Stimulated activated naive CD4-positive, alpha-beta T cell treated with Interleukin-2 at 50 U/mL for 16 hours (primary cell): Measurements from ENCODE around the gene ABHD1.

Source experiments
- DNase-seq: peaks from one replicate; lab custom pipeline; 2025; lab: John Stamatoyannopoulos, UW

The ABHD1 gene

DNA sequence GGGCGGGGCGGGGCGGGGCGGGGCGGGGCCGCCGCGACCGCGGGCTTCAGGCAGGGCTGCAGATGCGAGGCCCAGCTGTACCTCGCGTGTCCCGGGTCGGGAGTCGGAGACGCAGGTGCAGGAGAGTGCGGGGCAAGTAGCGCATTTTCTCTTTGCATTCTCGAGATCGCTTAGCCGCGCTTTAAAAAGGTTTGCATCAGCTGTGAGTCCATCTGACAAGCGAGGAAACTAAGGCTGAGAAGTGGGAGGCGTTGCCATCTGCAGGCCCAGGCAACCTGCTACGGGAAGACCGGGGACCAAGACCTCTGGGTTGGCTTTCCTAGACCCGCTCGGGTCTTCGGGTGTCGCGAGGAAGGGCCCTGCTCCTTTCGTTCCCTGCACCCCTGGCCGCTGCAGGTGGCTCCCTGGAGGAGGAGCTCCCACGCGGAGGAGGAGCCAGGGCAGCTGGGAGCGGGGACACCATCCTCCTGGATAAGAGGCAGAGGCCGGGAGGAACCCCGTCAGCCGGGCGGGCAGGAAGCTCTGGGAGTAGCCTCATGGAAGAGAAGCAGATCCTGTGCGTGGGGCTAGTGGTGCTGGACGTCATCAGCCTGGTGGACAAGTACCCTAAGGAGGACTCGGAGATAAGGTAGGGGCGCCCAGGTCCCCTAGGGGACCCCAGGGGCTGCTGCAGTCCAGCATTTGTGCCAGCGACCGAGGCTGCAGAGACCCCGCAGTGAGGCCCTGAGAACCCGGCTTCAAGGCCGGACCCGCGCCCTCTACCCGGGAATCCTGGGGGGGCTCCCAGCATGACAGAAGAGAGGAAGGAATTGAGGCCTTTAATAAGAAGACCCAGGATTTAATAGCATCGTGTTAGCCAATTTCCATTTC lies 36.7 kb upstream of the ABHD1 start, which contains the start of gene KHK:
Gene KHK (plus strand): TSS at position 49 of the 870 bp plus-strand sequence. CDS start 488 bp downstream, at position 537.
- no peak for DNase-seq

DNA sequence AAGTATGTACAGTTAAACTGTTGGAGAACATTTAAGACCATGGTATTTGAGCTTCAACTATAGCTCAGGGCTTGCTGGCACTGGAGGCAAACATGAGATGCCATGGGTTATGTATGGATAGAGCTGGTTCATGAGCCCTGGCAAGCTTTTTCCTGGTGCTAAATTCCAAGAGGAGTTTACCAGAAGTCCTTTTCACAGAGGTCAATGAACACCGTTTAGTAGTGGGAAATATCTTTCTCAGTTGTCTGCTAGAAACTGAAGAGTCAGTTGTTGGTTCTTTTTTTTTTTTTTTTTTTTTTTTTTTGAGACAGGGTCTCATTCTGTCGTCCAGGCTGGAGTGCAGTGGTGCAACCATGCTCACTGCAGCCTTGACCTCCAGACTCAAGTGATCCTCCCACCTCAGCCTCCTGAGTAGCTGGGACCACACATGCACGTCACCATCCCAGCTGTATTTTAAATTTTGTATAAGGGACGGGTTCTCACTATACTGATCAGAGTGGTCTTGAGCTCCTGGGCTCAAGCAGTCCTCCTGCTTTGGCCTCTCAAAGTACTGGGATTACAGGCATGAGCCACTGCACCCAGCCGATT lies 35.7 kb upstream of the ABHD1 start:
- no peak for DNase-seq

DNA sequence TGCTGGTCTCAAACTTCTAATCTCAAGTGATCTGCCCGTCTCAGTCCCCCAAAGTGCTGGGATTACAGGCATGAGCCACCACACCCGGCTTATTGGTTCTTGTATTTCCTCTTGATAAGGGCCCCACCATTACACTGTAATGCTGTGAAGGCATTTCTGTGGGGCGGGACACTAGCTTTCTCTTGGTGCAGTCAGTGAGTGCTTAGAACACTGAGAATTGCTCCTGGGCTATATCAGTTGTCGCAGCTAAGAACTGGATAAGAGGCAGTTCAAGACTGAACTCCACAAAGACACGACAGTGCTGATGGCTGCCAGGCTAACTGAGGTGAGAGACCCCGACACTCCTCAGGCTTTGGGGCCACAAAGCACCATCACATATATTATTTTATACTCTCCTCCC lies 35.0 kb upstream of the ABHD1 start:
- DNase-seq: no peak

DNA sequence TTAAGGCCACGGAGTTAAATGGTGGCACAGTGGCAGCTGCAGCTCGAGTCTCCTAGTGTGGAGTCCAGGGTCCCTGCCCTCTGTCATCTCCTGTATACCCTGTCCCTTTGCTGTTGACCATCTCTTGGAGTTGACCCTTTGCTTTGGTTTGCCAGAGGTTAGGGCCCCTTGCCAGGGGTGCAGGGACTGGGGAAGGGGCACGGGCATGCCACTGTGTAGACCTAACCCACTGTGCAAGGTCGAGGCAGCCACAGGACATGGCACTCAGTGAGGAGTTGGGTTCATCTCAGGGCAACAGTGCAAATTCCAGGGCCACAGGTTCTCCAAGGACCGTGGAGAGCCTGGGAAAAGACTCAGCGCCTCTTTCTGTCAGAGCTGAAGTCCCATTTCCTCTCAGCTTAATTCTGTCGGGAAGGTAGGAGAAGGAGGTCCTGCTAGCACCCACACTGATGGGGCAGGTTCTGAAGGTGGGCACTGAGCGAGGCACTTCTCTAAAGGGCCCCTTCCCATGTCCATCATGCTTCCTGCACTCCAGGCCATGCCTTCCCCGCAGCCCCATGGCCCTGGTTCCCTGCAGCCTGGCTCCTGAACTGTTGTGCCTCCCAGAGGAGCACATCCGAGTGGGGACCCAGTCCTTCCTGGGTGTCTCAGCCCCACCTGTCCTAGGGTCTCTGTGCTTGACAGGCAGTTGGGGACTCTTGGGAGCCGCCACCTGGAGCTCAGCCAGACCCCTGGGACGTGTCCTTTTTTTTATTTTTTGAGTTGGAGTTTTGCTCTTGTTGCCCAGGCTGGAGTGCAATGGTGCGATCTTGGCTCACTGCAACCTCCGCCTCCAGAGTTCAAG lies 34.3 kb upstream of the ABHD1 start:
- DNase-seq: no peak

DNA sequence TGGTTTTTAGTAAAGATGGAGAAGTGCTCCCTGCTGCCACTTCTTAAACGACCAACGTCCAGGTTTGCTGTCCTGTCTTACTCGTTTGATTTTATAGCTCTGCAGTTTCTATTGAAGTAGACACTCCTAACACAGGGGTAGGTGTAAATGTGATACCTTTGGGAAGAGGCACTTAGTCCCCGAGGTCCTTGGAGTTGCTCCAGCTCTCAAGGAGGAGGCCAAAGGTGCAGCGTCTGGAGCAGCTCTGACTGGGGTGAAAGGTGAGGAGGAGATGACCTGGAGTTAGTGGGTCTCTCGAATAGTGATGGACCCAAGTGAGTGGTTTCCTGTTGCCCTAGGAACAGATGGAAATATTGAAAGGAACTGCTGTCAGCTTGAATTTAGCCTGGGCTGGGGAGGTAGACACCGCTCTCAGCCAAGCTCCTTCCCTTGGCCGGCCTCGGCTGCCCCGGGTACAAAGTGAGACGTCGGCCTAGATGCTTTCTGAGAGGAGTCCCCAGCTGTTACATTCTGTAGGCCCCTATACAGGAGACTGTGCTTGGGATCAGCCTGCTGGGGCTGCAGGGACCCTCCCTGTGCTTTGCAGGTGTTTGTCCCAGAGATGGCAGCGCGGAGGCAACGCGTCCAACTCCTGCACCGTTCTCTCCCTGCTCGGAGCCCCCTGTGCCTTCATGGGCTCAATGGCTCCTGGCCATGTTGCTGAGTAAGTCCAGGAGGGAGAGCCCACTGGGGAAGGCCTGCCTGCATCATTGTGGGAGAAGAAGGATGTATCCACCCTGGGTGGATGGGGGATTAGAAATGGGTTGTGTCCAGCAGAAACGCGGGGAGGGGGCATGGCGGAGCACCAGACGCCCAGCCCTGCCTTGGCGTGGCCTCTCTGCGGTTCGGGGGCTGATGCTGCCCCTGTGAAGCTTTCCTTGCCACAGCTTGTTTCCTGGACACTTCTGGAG lies 31.6 kb upstream of the ABHD1 start:
- DNase-seq: no peak

DNA sequence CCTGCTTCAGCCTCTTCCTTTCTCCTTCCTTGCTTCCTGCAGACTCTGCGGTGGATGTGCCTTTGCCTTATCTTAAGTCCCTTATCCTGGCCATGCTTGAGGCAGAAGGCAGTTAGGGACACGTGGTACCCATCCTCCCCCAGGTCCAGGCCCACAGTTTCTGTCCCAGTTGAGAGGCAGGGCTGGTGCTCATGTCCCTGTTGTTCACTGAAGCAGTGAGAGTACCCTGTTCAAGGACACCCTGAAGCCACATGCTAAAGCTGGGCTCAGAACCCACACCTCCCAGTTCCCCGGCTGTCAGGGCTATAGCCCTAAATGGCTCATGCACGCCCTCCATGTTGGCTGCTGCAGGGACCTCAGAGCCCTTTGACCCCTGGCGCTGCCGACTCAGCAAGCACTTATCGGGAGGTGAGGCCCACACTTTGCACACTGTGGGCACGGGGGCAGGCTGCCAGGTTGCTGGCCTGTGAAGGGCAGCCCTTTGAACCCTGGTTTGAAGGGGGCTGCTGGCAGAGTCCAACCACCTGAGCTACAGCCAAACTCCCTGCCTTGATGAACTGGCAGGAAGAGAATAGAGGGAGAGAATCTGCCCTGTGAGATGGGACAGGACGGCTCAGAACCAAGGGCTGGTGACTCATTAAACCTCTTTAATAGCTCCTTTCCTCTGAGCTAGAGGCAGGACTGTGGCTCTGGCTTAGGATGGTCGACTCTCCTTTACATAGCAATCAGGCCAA lies 30.8 kb upstream of the ABHD1 start:
- no peak for DNase-seq

DNA sequence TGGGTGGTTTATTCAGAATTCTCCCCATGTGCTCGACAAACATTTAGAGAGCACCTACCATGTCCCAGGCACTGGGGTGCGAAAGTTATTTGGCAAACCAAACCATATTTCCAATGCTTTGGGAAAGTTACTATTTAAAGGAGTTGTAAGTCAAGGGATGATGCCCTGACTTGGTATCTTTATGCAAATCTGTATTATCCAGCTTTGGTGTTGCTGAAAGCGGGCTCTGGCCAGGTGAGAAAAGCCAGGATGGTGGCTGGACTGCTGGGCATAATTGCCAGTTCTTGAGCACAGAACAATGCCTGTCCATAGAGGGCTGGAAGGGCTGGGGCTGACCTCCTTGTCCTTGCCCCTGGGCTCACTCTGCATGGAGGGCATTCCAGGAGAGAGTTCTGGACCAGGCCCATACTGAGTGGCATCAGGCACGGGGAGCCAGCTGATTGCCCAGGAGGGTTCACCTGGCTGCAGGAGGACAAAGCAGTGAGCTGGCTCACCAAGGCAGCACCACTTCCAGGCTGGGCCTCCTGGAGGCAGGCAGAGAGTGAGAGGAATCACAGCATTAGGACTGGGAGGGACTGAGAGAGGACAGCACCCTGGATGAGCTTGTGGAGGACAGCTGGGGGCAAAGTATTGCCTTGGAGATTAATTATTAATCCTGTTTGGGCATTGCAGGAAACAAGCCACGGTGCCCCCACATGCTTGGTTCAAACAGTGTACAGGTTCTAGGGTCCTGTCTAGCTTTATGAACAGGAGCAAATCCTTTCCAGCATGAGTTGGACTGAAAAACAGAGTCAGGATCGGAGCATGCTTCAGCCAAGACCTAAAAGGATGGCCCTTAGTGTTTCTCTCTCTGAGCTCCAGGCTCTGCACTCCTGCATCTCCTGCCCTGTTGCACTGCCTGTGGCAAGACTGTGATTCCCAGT lies 29.9 kb upstream of the ABHD1 start:
- DNase-seq: no peak

DNA sequence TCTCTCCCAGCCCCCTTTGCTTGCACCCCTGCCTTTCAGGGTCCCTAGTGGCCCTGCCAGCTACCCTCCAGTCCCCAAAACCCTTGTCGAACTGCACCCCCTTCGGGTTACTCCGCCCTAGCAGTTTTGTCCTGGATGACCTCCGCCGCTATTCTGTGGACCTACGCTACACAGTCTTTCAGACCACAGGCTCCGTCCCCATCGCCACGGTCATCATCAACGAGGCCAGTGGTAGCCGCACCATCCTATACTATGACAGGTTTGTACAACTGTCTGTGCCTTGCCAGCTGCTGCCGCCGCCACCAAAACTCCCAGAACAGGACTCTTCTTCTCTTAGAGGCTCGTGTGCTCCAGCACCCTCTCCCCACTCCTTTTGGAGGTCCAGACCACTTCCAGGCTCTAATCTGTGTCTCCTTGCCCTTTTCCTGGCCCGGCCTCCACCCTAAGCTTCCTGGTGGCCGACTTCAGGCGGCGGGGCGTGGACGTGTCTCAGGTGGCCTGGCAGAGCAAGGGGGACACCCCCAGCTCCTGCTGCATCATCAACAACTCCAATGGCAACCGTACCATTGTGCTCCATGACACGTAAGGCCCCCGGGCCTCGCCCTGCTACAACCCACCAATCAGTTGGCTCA lies 29.1 kb upstream of the ABHD1 start:
- DNase-seq: no peak

DNA sequence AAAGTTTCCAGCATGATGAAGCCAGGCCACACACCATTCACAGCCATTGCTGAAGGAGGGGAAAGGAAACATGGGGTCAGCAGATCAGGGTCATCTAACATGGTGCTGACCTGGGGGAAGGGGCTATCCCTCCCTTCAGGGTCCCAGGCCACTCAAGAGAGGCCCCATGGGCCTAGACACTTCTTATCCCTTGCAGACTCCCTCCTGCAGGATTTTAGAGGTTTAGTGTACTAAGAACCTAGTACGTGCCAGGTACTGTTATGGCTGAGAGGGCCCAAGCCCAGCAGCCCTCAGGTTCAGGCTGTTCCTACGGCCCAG lies 28.2 kb upstream of the ABHD1 start:
- DNase-seq: no peak

DNA sequence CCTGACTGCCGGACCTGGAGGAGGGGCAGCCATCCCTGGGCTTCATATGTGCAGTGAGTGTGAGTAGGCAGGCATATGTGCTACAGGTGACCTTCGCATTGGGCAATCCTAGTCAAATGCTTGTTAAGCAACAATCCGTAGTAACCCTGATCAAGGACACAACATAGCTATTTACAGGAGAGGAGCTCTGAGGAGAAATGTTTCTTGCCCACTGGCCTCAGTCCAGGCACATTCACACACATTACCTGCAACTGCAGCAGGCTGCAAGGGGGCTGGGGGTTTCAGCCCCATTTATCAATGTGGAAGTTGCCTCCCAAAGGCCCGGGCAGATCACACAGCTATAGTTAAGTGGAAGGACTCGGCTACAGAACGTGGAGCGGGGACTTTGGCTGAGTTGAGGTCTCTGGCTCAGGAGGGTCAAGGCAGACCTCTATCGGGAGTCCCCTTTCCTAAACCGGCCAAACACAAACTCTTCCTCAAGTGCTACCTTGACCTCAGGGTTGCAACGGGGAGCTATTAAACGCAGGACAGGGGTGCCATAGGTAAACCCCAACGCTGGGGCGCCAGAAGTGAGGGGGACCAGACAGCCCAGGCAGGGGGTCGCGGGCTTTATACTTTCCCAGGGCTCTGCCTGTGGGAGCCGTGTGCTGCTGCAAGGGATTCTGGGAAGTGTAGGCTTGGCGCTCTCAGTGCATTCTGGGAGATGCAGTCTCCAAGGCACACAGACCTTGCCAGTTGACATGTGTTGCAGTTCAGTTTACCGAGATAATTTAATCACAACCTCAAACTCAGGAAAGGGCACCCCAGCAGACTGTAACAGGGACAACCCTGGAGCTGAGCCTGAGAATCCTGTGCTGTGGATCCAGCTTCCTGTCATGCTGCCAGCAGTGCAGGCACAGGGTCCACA lies 27.6 kb upstream of the ABHD1 start:
- DNase-seq: peak; percentile 26

DNA sequence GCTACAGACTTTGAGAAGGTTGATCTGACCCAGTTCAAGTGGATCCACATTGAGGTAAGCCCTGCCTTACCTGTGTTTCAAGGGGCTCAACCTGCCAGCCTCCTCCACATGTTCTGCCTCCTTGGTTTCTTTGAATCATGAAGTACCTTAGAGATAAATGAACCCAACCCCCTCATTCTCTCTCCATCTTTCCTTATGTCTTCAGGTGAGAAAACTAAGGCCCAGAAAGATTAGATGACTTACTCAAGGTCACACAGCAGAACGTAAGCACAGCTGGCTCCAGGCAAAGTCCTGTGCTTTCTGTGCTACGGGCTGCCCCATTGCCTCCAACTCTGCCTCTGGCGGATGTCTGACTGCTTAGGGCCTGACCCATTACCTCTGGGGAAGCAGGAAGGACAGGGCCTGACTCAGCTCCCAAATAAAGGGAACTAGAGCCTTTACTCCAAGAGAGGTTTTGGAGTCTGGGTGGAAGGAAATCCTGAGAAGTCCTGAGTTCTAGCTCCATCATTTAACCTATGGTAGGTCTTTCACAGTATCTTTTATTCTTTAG lies 26.8 kb upstream of the ABHD1 start:
- no peak for DNase-seq

DNA sequence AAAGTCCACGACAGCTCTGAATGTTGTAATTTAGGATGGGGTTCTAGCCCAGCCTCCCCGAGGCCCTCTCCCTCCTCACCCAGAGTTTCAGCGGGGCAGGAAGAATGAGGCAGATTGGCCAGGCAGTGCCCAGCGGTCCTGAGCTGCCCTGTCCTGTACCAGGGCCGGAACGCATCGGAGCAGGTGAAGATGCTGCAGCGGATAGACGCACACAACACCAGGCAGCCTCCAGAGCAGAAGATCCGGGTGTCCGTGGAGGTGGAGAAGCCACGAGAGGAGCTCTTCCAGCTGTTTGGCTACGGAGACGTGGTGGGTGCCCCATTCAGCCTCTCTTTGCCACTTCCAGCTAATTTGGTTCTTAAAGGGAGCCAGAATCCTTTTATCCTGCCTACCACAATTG lies 26.3 kb upstream of the ABHD1 start:
- no peak for DNase-seq

DNA sequence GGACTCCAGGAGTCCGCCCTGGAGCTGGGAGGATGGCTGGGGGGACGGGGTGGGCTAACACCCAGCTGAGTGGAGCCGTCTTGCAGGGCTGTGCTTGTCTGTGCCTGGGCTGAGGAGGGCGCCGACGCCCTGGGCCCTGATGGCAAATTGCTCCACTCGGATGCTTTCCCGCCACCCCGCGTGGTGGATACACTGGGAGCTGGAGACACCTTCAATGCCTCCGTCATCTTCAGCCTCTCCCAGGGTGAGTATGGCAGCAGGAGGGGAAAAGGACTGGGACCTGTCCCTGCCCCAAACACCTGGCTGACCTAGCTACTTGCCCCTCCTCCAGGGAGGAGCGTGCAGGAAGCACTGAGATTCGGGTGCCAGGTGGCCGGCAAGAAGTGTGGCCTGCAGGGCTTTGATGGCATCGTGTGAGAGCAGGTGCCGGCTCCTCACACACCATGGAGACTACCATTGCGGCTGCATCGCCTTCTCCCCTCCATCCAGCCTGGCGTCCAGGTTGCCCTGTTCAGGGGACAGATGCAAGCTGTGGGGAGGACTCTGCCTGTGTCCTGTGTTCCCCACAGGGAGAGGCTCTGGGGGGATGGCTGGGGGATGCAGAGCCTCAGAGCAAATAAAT lies 24.2 kb upstream of the ABHD1 start:
- no peak for DNase-seq

DNA sequence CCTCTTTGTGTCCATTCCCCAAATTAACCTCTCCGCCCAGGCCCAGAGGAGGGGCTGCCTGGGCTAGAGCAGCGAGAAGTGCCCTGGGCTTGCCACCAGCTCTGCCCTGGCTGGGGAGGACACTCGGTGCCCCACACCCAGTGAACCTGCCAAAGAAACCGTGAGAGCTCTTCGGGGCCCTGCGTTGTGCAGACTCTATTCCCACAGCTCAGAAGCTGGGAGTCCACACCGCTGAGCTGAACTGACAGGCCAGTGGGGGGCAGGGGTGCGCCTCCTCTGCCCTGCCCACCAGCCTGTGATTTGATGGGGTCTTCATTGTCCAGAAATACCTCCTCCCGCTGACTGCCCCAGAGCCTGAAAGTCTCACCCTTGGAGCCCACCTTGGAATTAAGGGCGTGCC lies 23.6 kb upstream of the ABHD1 start:
- DNase-seq: no peak

DNA sequence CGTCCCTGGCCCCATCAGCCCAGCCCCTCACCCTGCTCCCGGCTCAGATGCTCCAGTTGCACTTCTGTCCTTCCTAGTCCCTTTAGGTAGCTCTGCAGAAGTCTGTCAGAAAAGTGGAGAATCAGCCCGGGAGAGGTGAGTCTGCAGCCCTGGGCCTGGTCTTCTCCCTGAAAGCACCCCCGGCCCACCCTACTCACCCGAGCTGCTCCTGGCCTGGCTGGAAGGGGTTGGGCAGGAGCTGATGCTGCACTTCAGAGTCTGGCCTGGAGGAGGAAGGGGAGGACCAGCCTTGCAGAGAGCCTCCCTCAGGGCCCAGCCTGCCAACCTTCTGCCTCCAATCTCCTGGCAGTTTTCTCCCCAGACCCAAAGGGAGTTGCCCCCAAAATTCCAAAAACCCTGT lies 21.3 kb upstream of the ABHD1 start:
- DNase-seq: no peak

DNA sequence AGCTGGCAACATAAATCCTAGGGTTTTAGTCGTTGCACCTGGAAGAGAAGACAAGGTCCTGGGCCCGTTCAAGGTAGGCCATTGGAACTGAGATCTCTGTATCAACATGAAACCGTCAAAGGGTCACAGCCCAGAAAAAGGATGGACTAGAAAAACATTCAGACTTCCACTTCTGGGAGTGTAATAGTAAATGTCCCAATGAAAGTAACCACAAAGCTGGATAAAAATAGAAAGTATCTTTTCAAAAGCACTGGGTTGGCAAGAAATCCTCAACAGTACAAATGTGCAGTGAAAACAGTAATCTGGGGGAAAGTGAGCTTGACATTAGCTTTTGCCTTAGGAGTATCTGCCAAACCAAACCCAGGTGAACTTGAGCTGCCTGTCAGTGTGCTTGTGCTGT lies 17.6 kb upstream of the ABHD1 start:
- no peak for DNase-seq

DNA sequence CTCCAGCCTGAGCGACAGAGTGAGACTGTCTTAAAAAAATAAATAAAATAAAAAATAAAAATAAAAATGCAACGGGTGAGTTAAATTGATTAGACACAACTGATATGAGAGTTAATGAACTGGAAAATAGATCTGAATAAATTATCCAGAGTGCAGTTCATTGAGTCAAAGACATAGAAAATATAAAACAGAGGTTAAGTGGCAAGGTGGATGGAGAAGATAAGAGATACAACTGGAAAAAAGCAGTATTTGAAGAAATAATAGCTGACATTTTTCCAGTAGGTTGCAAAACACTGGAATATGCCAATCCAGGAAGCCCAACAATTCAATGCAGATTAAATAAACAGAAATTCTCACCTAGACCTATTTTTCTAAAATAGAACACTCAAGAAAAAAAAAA lies 15.4 kb upstream of the ABHD1 start:
- no peak for DNase-seq

DNA sequence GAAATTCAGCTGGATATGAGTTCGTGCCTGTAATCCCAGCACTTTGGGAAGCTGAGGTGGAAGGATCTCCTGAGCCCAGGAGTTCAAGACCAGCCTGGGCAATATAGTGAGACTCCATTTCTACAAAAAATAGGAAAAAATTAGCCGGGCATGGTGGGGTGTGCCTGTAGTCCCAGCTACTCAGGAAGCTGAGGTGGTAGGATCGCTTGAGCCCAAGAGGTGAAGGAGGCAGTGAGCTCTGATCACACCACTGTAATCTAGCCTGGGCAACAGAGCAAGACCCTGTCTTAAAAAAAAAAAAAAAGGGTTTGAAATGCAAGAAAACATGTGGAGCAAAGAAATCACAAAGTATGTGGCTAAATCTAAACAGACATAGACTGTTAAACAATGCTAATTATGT lies 14.5 kb upstream of the ABHD1 start:
- DNase-seq: no peak
